Astrocyte of the cerebellum (primary cell): ENCODE data around the gene CFAP20DC.
"Not testable (repeated sequence)": the region's sequence is repeated elsewhere in the genome, so short reads cannot be mapped to it uniquely, and the experiment has no call there.

Experiments
- DNase-seq: peaks from one replicate; pipeline ENCODE4 v3.0.0-alpha.2; 2011; ENCODE audit warnings: low read depth
- H3K4me3 ChIP-seq: 2 replicates; pipeline ENCODE4 v1.5.1; 2011; ENCODE audit warnings: mild to moderate bottlenecking, low read depth, low read length, moderate library complexity
- CTCF ChIP-seq: IDR thresholded peaks from 2 replicates; pipeline ENCODE4 v1.5.1; 2012; ENCODE audit warnings: low read length, low read depth, moderate library complexity, mild to moderate bottlenecking; ENCODE audit errors: missing control alignments
- in situ Hi-C: cut with HindIII; loops from 2 replicates; pipeline ENCODE4 v1.10.0; 2017; ENCODE audit warnings: low sequenced_read_pairs

Gene CFAP20DC

DNA sequence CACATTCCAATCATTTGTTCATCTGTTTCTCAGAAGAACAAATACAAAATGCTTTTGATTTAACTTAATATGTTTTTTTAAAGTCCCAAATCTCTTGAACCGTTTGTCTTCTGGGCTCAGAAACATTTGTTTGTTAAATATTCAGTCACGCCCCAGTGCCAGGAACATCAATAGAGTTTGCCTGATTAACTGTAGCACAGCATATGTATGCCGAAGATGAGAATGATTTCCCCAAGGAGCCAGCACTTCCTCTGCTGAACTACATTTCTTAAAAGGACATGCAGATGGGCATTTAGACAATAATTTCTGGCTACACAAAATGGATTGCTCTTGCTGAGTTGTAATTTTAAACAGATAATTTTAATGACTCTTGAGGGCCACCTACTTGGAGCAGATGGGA lies 191.7 kb downstream of the CFAP20DC start:
- no peak for DNase-seq

DNA sequence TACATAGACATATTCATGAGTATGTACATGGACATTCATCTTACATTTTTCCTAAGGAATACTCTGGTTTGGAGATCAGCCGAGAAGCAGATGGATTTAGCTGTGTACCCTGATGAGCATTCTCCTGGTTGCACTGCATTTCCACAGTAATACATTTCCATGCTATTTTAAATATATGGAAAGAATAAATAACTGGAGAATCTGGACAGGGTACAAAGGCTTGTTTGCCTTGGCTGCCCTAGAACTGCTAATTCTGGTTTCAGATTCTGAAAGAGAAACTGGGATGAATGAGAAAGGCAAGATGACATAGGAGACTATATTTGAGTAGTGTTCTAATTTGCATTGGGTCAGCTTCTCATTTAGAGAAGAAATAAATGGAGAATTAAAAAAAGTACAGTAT lies 192.4 kb downstream of the CFAP20DC start:
- no peak for TF ChIP-seq CTCF
- H3K4me3 ChIP-seq, result no peak overlapping the region
- in situ Hi-C loops, result no loop called here
- DNase-seq, result no peak

More for the DNA sequence above, 191.7 kb downstream of the CFAP20DC start:
- TF ChIP-seq CTCF, result no peak
- in situ Hi-C loops, result no loop called here
- H3K4me3 ChIP-seq, result no peak overlapping the region

DNA sequence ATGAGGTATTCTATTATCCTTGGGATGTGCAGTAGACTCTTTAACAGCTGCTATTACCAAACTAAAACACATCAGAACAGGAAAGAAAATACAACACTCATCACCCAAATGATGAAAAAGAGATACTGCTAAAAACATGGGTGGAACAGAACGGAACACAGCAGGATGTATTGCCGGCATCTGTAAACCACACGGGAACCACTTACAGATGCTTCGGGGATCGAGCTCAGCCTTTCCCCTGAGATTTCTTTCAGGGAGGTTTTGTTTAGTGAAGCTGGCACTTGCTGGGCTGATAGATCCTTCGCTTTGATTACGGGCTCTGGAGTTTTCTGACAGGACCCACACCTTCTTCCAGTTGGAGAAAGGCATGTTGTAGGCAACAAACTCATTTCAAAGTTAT lies 201.0 kb downstream of the CFAP20DC start:
- in situ Hi-C loops, result no loop called here
- no peak for TF ChIP-seq CTCF
- DNase-seq, result no peak

DNA sequence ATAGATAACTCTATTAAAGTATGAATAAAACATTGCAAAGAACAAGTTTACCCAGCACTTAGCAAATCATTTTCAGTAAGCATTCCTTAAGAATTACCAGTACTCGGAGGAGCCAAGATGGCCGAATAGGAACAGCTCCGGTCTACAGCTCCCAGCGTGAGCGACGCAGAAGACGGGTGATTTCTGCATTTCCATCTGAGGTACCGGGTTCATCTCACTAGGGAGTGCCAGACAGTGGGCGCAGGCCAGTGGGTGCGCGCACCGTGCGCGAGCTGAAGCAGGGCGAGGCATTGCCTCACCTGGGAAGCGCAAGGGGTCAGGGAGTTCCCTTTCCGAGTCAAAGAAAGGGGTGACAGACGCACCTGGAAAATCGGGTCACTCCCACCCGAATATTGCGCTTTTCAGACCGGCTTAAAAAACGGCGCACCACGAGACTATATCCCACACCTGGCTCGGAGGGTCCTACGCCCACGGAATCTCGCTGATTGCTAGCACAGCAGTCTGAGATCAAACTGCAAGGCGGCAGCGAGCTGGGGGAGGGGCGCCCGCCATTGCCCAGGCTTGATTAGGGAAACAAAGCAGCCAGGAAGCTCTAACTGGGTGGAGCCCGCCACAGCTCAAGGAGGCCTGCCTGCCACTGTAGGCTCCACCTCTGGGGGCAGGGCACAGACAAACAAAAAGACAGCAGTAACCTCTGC lies 207.6 kb downstream of the CFAP20DC start:
- H3K4me3 ChIP-seq, DNase-seq, in situ Hi-C loops: not testable (repeated sequence)

More for the DNA sequence above, 201.0 kb downstream of the CFAP20DC start:
- no peak overlapping the region for H3K4me3 ChIP-seq

DNA sequence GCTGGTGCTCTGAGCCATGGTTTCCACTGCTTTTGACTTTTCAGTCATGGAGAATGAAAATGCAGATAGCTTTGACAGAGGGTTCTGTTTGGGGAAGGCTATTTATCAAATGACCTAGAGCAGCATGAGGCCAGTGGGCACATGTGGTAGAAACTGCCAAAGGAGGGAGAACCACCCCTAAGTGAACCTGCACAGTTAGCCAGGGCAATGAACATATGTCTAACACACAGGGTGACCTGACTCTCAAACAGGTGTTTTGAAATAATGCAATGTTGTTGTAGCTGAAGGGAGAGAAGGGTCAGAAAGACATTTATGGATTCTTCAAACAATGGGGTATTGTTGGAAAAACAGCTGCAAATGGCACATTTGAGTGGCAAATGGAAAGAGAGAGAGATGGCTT lies 208.9 kb downstream of the CFAP20DC start:
- TF ChIP-seq CTCF, result no peak
- no peak for DNase-seq
- in situ Hi-C loops, result no loop called here
- H3K4me3 ChIP-seq, result no peak overlapping the region

GRCh38 chr3:58839964-58840363 lies 209.9 kb downstream of the CFAP20DC start:
- no peak for DNase-seq
- no peak for TF ChIP-seq CTCF
- in situ Hi-C loops, result loop anchor here (5.0 kb wide), 1 partner anchor 43 kb away; no protein-coding TSS in a partner anchor
- H3K4me3 ChIP-seq, result no peak overlapping the region

- no peak for TF ChIP-seq CTCF
- no peak for DNase-seq
- in situ Hi-C loops, result loop anchor here (5.0 kb wide), 1 partner anchor 42 kb away; no protein-coding TSS in a partner anchor
- no peak overlapping the region for H3K4me3 ChIP-seq
Observed at GRCh38 chr3:58839187-58839586, 210.6 kb downstream of the CFAP20DC start.
